T-helper 1 cell (primary cell): Measurements from ENCODE around the gene TMEM184B.

Experiments used
- DNase-seq, 5 donors: peaks; one replicate each; pipeline ENCODE4 v3.0.0-alpha.2; 2012 to 2020

TMEM184B gene

DNA sequence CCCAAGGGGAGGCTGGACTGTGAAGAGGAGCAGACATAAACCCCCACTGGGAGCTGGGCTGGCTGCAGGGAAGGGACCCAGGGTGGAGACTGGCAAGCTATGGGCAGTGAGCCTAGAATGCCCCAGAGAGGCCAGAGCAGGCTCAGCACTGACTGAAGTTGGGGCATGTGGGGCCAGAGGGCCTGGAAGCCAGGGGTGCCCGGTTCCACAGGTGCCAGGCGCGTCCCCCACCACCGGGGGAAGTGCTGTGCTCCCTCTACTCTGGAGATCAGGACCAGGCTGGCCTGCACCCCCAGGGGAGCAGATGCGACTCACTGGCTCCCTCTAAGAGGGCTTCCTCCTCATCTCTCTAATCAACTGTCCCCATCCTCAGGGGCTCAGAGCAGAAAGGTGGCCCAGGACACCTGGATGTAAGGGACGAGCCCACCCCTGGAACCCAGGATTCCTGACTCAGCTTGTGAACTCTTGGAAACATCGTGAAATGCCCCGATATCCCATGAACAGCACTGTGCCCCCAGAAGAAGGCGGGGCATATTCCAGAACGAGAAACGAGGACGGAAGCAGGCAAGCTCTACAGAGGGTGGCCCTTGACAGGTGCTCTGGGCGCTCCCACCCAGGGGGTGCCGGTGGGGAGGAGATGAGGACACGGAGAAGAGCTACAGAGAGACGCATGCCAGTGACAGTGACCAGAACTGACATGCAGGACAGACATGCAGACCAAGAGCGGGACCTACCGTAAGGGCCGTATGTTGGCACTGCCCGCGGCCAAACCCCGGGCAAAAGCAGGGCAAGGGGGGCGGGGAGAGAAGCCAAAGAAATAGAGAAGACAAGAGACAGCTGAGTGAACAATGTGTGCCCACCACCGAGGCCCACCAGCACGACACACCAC, 50.7 kb downstream of the TMEM184B start:
- DNase-seq: no peak

DNA sequence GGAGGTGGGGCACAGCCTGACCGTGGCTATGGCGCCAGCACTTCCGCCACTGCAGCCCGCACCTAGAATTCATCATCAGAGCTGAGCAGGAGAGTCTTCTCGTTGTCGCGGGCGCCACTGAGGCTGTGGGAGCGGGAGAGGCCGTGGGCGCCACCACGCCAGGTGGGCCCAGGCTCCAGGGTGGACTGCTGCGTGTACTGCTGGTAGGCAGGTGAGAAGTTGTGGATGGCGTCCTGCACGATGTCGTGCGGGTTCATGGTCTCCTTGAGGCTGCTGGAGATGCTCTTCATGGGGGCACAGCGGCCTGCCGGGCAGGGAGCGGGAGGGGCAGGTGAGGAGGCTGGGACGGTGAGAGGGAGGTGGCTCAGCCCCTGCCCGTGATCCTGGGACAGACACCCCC, 51.4 kb downstream of the TMEM184B start:
- DNase-seq: no peak

DNA sequence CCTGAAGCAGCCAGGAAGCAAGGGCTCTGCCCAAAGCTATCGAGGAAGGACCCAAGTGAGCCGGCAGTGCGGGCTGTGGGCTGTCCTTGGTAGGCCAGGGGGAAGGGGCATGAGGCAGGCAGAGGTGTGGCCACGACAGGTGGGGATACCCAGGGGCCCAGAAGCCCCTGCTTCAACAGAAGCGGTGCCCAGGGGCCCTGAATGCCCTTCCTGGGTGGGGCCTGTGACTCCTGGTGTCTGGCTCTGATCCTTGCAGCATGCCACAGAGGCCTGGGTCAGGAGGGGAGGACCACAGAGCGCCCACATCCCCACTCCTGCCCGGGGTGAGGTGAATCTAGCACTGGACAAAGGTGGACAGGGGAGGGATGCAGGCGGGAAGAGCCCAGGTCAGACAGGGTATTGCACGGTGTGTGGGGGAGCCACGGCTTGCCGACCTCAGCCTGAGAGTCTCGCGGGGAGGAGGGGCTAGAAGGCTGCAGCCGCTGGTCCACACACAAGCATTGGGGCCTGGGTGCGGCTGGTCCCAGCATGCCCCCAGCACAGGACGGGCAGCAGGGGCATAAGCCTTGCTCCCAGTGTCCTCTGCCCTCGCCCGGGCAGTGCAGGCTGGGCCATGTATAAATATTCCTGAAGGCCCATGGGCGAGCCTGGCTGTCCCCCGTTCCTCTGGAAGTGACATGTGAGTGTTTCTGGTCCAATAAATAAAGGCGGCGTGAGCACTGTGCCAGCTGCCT, 52.0 kb downstream of the TMEM184B start:
- no peak for DNase-seq

DNA sequence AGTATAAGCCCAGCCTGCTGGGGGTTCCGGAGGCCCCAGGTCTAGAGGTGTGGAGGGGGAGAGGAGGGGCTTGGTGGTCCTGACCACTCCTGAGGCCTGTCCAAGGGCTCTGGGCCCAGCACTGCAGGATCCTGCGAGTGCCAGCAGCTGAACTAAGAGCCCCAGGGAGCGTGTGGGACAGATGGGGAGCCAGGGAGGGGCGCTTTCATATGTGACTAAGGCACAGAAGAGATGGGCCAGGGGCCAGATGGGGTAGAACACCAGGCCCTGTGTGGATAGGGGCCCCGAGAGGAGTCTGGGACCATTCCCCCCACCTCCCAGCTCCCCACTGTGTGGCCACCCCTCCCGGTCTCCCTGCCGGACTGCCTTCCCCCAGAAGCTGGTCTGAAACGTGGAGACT, 52.6 kb downstream of the TMEM184B start:
- no peak for DNase-seq

DNA sequence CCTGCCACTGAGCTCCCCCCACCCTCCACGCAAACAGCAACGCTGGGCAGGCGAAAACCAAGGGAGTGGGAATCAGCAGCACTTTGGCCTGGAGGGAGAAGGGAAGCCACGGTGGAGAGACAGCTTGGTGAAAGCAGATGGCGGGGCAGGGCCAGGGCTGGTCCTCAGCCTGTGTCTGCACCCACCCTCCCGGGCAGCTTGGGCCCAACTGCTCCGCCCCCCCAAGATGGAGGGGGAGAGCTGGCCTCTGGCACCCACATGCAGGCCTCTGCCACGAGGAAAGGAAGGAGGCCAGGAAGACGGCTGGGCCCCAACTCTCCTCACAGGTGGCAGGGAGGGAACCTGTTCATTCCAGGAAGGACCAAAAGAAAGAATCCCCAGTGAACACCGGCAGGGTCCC, 53.2 kb downstream of the TMEM184B start:
- no peak for DNase-seq

DNA sequence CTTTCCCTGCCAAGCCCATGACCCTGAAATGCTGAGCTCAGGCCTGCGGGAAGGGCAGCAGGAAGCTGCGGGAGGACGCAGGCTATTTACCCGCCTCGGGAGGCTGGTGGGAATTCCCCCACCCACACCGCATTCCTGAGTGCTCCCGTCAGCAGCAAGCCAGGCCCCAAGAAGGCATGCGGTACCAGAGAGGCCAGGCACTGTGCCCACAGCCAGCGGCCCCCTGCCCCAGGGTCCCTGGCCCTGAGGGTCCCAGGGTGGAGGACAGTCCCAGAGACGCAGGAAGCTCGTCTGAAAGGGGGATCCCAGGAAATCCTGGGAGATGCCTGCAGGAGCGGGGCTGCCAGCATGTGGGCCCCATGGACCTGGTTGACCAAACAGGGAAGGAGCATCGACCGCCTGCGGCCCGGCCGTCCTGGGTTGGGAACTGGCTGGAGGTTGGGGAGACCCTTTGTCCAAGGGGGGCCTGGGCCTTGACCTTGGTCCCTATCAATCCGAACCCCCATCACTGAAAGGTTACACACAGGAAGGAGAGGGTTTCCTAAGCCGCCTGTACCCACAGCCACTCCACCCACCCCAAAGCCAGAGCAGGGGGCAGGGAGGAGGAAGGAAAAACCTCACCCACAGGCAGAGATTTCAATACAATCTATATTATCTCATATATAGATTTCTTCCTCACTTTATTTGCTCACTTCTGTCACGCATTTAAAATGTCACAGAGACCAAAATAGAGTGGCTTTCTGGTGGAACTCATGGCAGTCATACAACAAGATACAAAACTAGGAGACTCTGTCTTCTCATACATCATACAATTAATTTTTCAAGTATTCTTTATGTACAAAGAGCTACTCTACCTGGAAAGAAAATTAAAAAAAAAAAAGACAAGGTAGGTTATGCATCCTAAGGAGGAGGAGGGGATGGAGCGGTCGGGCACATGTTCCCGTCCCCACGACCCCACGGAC, 53.9 kb downstream of the TMEM184B start:
- DNase-seq: peak; percentile 25 to 59 (median 45)

DNA sequence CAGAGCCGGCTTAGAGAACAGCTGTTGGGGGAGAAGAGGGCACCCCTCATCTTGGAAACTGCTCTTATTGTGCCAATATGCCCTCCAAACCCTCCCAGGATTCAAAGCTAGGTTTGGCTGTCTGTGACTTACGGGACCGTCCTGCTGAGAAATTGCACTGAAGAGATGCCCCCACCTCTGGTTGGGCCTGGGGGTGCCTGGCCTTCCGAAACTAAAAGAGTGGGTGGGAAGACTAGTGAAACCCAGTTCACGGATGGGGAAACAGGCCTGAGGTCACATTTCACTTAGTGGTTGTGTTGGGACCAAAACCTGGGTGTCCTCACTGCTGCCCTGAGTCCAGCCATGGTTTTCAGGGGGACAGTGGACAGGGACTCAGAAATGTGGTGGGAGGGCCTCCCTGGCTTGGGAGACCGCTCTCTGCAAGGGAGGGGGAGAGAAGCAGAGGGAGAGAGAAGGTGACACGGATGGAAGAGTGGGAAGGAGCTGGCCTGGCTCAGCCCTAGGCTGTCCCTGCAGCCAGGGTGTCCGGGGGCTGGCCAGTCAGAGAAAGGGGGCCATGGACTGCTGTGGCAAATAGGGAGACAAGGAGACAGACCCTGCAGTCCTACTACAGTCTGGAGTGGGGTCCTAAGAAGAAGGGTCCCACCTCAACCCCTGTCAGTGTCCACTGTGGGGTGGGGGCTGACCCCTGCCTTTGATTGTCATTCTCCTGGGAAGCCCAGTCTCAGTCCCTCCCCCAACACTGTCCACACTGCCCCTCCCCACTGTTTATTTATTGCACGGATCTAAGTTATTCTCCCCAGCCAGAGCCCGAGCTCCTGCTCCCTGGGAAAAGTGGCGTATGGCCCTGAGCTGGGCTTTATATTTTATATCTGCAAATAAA, 57.4 kb downstream of the TMEM184B start:
- DNase-seq: no peak

DNA sequence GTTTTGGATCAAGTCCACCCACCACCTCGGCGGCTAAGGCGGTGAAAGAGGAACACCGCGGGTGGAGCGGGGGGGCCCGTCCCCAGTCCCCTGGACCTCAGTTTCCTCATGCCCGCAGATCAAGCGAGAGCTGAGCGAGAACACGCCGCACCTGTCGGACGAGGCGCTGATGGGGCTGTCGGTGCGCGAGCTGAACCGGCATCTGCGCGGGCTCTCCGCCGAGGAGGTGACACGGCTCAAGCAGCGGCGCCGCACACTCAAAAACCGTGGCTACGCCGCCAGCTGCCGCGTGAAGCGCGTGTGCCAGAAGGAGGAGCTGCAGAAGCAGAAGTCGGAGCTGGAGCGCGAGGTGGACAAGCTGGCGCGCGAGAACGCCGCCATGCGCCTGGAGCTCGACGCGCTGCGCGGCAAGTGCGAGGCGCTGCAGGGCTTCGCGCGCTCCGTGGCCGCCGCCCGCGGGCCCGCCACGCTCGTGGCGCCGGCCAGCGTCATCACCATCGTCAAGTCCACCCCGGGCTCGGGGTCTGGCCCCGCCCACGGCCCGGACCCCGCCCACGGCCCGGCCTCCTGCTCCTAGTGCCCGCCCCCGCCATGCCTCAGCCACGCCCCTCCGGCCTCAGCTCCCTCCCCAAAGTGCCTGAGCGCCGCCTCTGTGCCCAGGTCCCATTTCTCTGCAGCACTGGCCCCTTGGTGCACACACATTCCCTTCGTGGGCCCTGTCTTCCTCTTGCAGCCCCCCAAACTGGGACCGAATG, 58.3 kb downstream of the TMEM184B start:
- DNase-seq: peak; percentile 59 to 79 (median 69)

DNA sequence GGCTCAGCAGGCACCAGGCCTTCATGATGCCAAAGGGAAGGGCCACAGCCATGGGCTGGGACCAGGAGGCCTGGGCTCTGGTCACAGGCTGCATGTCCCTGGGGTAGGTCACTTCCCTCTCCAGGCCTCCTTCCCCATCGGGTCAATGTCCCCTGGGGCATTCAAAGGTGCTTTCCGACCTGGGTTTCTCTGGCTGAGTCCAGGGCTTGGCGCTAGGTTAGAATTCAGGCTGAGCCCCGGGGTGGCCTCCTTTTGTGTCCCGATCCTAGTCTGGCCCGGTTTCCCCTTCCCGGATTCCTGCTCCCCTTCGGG, 58.9 kb downstream of the TMEM184B start:
- no peak for DNase-seq

DNA sequence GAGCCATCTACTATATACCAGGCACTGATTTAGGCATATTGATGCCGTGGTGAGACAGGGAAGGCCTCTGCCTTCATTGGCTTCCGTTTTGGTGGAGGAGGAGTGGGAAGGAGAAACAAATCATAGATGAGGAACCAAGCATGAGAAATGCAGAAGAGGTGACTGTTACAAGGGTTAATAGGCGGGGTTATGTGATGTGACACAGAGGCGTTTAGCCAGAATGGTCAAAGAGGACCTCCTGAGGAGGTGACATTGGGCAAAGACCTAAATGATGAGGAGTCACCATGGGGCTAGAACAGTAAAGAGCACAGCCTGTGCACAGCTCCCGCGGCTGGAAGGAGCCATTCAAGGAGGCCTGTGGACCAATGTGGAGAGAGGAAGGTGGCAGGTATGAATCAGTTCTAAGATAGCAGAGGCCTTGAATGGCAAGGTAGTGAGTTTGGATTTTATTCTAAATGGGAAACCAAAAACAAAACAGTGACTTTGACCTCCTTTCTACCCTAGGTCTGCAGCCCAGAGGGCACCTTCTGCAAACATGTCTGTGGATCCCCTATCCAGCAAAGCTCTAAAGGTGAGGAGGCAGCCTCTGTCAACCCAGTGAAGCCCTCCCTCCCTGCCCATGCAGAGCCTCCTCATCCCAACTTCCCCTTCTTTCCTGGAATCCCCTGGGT, 59.4 kb downstream of the TMEM184B start:
- DNase-seq: no peak

DNA sequence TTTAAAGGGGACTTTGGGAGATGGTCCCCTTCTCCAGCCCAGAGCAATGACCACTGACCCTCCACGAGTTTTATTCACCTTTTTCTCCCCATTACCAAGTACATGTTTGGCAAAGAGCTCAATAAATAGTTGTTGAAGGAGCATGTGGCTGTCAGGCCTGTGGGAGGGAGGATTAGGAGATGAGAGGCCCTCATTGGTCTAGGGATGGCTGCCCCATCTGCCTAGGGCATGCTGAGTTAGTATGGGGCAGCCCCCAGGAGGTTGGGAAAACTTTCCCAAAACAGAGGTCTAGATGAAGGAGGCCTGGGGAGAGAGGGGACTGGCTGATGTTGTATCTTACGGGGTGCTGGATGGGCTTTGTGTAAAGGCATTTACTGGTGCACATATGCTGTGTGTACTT, 60.4 kb downstream of the TMEM184B start:
- DNase-seq: no peak

DNA sequence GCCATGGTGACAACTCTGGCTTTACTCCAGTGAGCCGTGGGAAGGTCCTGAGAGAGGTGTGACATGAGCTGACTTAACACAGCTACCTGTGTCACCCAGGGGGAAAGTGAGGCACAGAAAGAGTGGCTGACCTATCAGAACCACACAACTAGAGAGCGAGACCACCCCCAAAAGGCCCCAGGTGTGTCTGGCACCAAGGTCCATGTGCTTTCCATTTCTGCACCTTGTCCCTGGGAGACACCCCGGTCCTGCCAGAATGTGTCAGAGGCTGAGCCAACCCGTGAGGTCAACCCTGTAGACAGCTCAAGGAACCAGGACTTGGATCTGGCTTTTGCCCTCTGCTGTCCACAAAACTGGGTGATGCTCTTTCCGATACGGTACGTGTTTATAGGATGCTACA, 61.3 kb downstream of the TMEM184B start:
- DNase-seq: no peak

DNA sequence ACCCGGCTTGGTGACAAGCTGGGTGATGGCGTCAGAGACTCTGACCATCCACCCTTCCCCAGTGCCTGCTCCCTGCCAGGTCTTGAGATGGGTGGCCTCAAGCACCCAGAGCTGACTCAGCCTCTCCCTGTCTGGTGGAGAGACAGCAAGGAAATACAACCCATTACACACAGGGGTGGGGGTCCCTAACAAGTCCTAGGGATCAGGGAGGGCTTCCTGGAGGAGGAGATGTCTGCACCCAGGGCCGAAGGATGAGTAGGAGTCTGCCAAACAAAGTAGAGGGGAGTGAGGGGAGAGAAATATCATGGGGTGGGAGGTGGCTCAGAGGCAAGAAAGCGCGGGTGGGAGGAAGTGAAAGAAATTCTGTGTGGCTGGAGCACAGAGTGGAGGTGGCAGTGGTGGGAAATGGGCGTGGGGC, 64.2 kb downstream of the TMEM184B start:
- no peak for DNase-seq

DNA sequence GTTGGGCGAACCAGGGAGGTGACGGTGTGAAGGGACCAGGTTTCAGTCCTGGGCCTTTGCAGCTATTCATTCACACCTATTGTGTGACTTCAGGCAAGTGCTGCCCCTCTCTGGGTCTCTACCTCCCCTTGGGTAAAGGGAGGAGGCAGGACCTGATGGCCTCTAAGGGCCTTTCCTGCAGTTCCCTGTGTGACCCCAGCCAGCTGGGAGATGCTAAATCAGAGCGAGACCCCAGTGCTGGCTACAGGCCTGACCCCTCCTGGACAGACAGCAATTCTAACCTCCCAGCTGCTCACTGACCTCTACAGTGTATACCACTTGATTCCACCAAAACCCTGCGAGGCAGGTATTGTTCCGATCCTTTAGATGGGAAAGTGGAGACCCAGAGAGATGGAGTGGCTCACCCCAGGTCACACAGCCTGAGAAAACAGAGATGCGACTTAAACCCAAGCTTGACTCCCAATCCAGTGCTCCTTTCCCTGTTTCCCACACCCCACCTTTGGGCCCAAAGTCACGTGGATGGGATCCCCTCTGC, 64.8 kb downstream of the TMEM184B start:
- no peak for DNase-seq

DNA sequence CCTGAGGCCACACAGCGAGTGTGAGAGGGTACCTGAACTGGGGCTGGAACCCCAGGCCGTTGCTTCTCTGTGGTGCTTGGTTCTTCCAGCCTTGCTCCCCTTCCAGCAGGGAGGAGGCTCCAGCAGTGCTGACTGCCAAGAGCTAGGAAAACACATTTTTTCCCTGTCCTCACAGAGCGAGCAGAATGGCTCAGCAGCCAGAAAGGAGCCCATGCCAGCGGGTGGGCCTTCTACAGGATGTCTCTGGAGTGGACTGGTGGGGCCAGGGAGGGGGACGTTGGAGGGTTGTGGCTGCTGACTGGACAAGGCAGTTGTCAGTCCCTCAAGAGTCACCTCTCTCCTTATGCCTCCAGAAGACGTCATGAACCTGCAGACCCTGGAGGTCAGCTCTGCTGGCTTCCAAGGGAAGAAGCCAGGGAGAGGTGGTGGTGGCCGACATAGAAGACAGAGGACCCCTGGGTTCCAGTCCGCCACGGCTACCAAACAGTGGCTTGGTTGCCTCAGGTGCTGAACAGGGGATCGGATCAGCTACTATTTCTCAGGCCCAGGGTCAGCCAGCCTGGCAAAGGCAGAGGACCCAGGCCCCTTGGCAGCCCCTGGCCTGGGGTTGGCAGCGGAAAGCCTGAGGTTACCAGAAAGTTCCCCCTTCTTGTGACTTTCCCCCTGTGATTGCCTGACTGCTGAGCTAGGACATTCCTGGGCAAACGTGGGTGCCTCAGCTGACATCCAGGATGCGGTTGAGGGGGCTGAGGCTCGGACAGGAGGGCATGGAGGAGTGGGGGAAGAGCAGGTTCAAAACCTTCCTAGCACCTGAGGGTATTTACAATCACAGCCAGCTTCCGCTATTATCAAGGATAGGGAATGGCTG, 67.3 kb downstream of the TMEM184B start:
- DNase-seq: no peak

DNA sequence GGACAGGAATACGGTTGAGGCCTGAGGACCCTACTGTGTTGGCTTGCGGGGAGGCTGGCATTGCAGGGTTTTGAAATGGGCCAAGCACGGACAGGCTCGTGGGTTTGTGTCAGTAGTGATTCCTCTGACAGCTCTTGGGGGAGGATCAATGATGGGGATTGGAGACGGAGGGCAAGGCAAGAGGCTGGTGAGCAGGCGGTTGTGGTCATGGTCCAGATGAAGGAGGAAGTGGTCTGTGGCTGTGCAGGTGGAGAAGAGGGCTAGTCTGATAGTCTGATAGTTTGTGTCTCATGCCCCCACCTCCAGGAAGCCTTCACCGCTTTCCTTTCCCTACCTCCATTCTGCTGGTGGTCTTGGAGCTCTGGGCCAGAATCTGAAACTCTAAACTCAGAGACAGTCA, 68.0 kb downstream of the TMEM184B start:
- DNase-seq: no peak

DNA sequence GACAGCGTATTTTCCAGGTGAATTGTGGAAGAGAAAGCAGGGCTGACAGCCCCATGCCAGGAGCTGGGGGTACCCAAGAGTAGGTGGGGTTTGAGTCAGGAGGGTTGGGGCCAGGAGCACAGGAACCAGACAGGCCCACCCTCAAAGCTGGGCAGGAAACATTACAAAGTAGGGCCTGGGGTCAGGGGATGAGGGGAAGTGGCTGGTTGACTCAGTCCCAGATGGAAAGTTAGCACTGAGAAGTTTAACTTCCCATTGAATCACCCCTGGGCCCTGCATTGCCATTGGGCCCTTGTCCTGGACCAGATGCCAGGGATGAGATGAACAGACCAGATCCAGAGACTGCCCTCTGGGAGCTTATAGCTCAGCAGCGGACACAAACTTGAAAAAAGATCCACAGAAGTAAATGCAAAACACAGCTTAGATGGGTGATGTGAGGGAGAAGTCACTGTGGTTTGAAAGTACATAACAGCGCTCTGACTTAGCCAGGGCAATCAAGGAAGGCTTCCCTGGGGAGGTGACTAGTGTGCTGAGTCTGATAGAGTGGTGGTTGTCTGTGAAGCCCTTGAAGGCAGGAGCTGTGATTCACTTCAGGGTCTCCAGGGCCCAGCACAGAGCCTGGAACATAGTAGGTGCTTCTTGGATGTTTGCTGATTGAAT, 68.8 kb downstream of the TMEM184B start:
- no peak for DNase-seq

DNA sequence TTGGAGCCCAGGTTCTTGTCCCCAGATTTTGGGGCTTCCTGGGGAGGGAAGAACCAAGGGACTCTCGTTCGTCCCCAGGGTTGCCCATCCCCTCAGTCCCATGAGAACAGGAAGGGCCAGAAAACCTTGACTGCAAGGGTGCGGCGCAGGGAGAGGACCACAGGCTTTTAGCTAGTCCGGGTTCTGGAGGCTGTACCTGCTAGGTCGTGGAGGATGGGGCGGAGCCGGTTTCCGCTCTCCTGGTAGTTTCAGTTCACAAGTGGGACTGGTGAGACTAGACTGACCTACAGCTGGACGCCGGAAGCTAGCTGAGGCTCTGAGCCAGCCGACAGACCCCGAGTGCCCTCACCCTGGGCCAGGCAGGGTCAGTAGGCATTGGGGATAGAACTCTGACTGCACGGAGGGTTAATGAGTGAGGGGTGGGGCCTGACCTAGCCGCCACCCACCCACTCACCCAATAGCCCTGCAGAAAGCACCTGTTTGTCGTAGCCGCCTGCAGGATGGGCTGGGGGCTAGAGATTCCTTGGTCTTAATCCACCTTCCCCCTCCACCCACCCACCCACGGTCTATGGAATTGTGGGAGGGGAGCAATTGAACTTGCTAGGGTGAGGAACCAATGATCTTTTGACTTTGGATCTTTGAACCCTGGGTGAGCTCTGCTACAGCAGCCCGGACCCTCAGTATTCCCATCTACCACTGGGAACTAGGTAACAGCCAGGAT, 69.6 kb downstream of the TMEM184B start:
- peak in 2 of 5 donors; percentile 23 to 48 for DNase-seq
